ENCODE results near the gene UBAC1.

DNA sequence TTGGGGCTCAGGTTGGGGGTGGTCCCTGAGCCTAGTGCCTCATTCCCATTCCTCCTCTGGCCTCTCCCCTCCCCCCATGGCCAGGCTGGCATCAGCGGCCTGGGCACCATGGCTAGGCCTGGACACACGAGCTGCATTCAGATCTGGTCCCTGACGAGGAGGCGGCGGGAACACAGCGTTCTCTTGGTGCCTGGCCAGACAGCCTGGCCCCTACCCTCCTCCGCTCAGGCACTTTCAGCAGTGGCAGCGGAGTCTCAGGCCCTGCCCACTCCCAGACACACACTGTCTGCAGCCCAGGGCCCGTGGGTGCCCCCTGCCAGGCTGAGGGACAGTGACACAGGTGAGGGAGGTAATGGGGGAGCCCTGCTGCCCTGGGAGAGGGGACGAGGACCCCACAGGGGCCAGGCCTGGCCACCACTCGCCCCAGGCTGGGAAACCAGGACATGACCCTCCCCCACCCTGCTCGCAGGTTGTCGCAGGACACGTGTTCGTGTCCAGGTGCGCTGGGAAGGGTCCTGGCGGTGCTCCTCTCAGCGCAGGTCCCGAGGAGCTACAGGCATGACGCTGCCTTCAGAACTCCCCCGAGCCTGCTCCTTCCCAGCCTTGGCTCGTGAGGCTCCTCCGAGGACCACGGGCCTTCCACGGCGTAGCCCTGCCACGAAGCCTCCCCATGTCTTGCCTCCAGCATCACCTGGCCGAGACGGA is 19.9 kb upstream of the UBAC1 start:
- TF ChIP-seq CTCF (IDR thresholded peaks at IDR 0.05 in 4 of 5, conservative IDR thresholded peaks at IDR 0.05 in 1 of 5): no peak
- no peak for TF ChIP-seq POLR2A (IDR thresholded peaks at IDR 0.05)

Data from gastrocnemius medialis (tissue), 4 donors.